Measurements from ENCODE around the gene NDST4. TPM values are rescaled to one million over a fixed set of nuclear protein-coding genes. Genes with fewer than 3 reads are reported as not detected.

The NDST4 gene
- total RNA-seq, 1 experiment from 2014 or later, result not detected

DNA sequence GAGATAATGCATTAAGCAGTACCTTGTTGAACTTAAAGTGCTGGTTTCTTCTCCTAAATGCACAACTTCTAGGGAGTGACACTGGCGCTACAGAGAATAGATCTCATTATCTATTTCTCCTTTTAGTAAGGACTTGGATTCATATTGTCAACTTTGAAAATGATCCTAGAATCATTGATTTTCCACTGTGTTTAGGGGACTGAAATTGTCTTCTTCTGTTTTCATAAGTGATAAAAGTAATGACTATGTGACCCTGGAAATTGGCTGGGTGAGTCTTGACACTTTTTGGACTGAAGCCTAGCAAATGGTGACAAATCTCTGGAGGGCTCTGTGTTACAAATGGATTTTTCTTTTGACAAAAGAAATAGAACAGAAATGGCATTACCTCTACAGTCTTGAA lies 167.8 kb downstream of the NDST4 start:
- Histone ChIP-seq H3K27me3 (ENCODE audit: insufficient read depth, low read length) (no peaks in the 10 kb centered on the region), H3K23ac (ENCODE audit: insufficient read length, low read depth, low read length) (no peak overlapping the region), H4K20me1 (ENCODE audit: control insufficient read depth, insufficient read depth, insufficient read length) (no peaks in the 10 kb centered on the region), H2BK20ac (ENCODE audit: low read depth, low read length, poor library complexity, severe bottlenecking) (no peak overlapping the region), H3K27ac (ENCODE audit: insufficient read length, low read depth, low read length) (no peak overlapping the region), H3K23me2 (ENCODE audit: insufficient read length, low read depth, low read length, poor library complexity, severe bottlenecking) (no peaks in the 10 kb centered on the region), H3K14ac (ENCODE audit: insufficient read depth, low read length) (no peak overlapping the region), H4K91ac (ENCODE audit: insufficient read length, low read depth, low read length) (no peak overlapping the region), H2AFZ (ENCODE audit: low read length) (no peak overlapping the region), H2AK5ac (ENCODE audit: insufficient read length, low read length) (no peak overlapping the region), H3K9ac (ENCODE audit: extremely low read depth, insufficient read length, low read length) (no peak overlapping the region), H3K4me1 (ENCODE audit: insufficient read depth, low read length) (no peaks in the 10 kb centered on the region), H3K18ac (ENCODE audit: insufficient read length, low read depth, low read length) (no peak overlapping the region), H4K5ac (ENCODE audit: insufficient read length, low read depth, low read length) (no peak overlapping the region), H3T11ph (ENCODE audit: low read length) (no peak overlapping the region), H3K4ac (ENCODE audit: low read depth, low read length) (no peak overlapping the region), H2BK12ac (ENCODE audit: insufficient read length, low read depth, low read length) (no peak overlapping the region), H3K56ac (ENCODE audit: insufficient read length, low read depth, low read length) (no peak overlapping the region), H3K4me2 (ENCODE audit: insufficient read depth, insufficient read length, low read length) (no peak overlapping the region), H2BK120ac (ENCODE audit: low read depth, low read length, poor library complexity, severe bottlenecking) (no peak overlapping the region), H3K79me2 (ENCODE audit: insufficient read depth, low read length) (no peaks in the 10 kb centered on the region), H2BK5ac (ENCODE audit: insufficient read length, low read length) (no peak overlapping the region), H3K9me3 (ENCODE audit: control insufficient read depth, low read depth, low read length) (no peaks in the 10 kb centered on the region), H4K8ac (replicated peaks; ENCODE audit: insufficient read length, low read depth, low read length) (no peak overlapping the region), H3K79me1 (ENCODE audit: insufficient read depth, low read depth, low read length, poor library complexity, severe bottlenecking) (no peaks in the 10 kb centered on the region), H2BK15ac (ENCODE audit: low read depth, low read length) (no peak overlapping the region)
- TF ChIP-seq, protein P1, sequence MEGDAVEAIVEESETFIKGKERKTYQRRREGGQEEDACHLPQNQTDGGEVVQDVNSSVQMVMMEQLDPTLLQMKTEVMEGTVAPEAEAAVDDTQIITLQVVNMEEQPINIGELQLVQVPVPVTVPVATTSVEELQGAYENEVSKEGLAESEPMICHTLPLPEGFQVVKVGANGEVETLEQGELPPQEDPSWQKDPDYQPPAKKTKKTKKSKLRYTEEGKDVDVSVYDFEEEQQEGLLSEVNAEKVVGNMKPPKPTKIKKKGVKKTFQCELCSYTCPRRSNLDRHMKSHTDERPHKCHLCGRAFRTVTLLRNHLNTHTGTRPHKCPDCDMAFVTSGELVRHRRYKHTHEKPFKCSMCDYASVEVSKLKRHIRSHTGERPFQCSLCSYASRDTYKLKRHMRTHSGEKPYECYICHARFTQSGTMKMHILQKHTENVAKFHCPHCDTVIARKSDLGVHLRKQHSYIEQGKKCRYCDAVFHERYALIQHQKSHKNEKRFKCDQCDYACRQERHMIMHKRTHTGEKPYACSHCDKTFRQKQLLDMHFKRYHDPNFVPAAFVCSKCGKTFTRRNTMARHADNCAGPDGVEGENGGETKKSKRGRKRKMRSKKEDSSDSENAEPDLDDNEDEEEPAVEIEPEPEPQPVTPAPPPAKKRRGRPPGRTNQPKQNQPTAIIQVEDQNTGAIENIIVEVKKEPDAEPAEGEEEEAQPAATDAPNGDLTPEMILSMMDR (conservative IDR thresholded peaks at IDR 0.05), result no peak
- Mint-ChIP-seq H3K4me1 (peaks cover 7 to 9% of the 10 kb centered on the region in 2 experiments), H3K27me3 (ENCODE audit: low read depth) (no peaks in the 10 kb centered on the region), H3K4me3 (no peak overlapping the region), H3K9me3 (no peaks in the 10 kb centered on the region), H3K27ac (no peak overlapping the region), H3K36me3 (ENCODE audit: insufficient read depth in 1 of 3, low read depth in 3 of 3) (no peaks in the 10 kb centered on the region)
- no peak for DNase-seq
- no CpG with 5 or more reads among the region's 1 CpG for WGBS (ENCODE audit: extremely low coverage, insufficient read length, low lambda C conversion rate)

Measured in H9 (cell line).